ENCODE measurements around the gene ING4.

The ING4 gene

GRCh38 chr12:6644257-6644596 lies 18.7 kb downstream of the ING4 start:
- H3K4me3 ChIP-seq (ENCODE audit: low read length), result no peak overlapping the region
- DNase-seq (ENCODE audit: low read depth), result no peak
- no peak for TF ChIP-seq CTCF (conservative IDR thresholded peaks at IDR 0.05; ENCODE audit: low read length)

DNA sequence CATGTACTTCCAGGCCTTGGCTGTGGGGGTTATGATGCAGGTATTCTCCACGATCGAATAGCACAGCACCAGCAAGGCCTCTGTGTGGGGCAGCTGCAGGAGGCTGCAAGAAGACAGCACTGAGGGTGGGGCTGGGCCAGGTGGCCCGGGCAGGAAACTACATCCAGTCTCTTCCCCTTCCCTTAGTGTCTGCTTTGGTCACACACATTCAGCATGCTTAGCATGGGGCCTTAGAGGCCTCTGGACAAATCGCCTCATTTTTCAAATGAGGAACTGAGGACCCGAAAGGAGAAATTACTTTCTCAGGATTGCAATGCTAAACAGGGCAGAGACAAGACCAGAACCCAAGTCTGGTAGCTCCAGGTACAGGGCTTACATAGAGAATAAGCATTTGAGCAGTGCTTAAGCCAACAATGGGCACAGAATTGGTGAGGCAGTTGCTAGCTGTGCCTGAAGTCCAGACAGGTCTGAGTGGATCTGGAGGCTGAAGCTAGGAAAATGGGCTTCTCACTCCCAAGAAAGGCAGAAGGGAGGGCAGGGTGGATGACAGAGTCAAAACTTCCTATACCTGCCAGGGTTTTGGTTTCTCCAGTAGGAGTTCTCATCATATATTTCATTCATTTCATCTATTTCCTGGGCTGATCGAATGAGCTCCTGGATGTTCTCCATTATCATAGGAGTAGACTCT lies 19.2 kb downstream of the ING4 start:
- no peak for TF ChIP-seq CTCF (conservative IDR thresholded peaks at IDR 0.05; ENCODE audit: low read length)
- DNase-seq (ENCODE audit: low read depth), result no peak
- no peak overlapping the region for H3K4me3 ChIP-seq (ENCODE audit: low read length)

DNA sequence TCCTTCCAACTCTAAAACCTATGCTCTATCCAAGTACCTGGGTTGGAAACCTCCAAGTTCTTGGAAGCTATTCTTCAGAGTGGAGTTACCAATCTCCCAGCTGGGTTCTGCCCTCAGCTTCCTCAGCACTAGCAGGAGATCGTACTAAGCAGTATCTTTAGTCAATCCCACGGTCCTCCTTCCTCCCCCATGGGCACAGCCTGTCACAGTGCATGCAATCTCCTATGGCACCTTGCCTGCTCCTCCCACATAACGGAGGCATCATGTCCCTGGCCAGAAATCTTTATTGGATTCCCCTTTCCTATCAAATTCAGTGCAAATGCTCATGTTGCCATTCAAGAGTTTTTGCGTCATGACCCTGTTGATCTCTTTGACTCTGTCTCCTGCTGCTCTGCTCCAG lies 21.8 kb downstream of the ING4 start:
- no peak for TF ChIP-seq CTCF (conservative IDR thresholded peaks at IDR 0.05; ENCODE audit: low read length)
- H3K4me3 ChIP-seq (ENCODE audit: low read length), result no peak overlapping the region
- no peak for DNase-seq (ENCODE audit: low read depth)

- TF ChIP-seq CTCF (conservative IDR thresholded peaks at IDR 0.05; ENCODE audit: low read length), result no peak
- H3K4me3 ChIP-seq (ENCODE audit: low read length), result no peak overlapping the region
- no peak for DNase-seq (ENCODE audit: low read depth)
Observed at GRCh38 chr12:6640497-6640896, 22.4 kb downstream of the ING4 start.

GRCh38 chr12:6639151-6639801 lies 23.6 kb downstream of the ING4 start:
- TF ChIP-seq CTCF (conservative IDR thresholded peaks at IDR 0.05; ENCODE audit: low read length), result no peak
- H3K4me3 ChIP-seq (ENCODE audit: low read length), result no peak overlapping the region
- DNase-seq (ENCODE audit: low read depth), result no peak

DNA sequence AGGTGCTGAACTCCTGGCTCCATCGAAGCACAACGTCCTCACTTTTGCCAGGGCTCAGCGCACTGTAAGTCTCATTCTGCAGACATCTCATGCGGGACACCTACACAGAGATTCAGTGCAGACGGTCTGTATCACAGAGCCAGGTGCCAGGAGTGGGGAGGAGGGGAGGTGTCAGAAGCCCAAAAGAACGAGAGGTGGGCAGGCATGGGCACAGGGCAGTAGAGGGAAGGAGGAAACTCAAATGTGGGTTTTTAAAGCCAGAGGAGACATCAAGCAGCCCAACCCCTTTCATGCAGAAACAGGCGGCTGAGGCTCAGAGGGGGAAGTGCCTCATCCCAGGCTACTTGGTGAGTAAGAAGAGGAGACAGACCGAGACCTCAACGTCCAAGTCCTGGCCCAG lies 24.6 kb downstream of the ING4 start:
- no peak for DNase-seq (ENCODE audit: low read depth)
- TF ChIP-seq CTCF (conservative IDR thresholded peaks at IDR 0.05; ENCODE audit: low read length), result no peak
- H3K4me3 ChIP-seq (ENCODE audit: low read length), result no peak overlapping the region

DNA sequence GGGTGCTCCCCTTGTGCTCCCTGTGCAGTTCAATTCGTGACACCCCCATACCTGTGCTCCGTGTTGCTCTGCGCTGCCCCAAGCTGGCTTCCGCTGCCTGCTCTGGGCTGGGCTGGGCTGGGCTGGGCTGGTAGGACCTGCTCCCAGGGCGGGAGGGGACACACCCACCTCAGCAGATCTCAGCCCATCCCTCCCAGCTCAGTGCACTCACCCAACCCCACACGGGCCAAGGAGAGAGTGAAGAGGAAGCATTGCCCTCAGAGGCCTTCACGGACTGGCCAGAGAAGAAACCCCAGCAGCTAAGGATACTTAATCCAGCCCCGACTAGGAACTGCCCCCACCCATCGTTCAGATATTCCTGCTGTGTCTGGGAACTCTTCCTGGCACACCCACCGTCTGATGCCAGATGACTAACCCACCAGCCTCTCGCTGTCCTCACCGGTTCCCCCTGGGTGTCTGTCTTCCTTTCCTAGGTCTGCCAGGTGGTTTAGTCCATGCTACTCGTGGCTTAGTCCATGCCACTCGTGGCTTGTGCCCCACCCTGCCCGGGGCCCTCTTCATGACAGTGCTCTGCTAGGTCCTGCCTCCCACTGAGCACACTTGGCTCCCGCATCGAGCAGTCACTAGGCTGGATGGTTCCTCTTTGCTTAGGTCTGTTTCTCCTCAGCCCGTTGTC lies 26.9 kb downstream of the ING4 start, which contains the start of gene LPAR5:
Gene LPAR5, minus strand, starts transcription at position 104 of the 676 bp plus-strand sequence. CDS start 14,711 bp downstream, outside the sequence.
- TF ChIP-seq CTCF (conservative IDR thresholded peaks at IDR 0.05; ENCODE audit: low read length), result no peak
- peak; percentile 20 for DNase-seq (ENCODE audit: low read depth)
- no peak within 1 kb of the TSS for H3K4me3 ChIP-seq (ENCODE audit: low read length)

Measured in AG10803 (cell line).